RWPE2 (cell line): ENCODE data around the gene SLC36A3.

Experiments used
- ATAC-seq: fragments of 200-7000 bp; cut with Tn5 transposase; 3 replicates; pipeline ENCODE4 v1.9.1; 2021; ENCODE audit warnings: low read depth
- DNase-seq: peaks from one replicate; pipeline ENCODE4 v3.0.0-alpha.2; 2020; ENCODE audit warnings: low spot score
- H3K27ac ChIP-seq: fragments of 450-650 bp; 2 replicates; pipeline ENCODE4 v1.5.1; 2017; ENCODE audit warnings: mild to moderate bottlenecking; ENCODE audit not compliant: poor library complexity, severe bottlenecking
- H3K27me3 ChIP-seq: fragments of 250-450 bp; sonication (Bioruptor Pico); 2 replicates; pipeline ENCODE4 v1.5.1; 2021; ENCODE audit warnings: mild to moderate bottlenecking, moderate library complexity; ENCODE audit not compliant: insufficient read depth, poor library complexity, severe bottlenecking
- H3K36me3 ChIP-seq: fragments of 250-450 bp; sonication (Bioruptor Pico); 2 replicates; pipeline ENCODE4 v1.5.1; 2020; ENCODE audit warnings: low read depth, mild to moderate bottlenecking, moderate library complexity
- H3K4me1 ChIP-seq: fragments of 250-450 bp; sonication (Bioruptor Pico); 2 replicates; pipeline ENCODE4 v1.5.1; 2021; ENCODE audit warnings: mild to moderate bottlenecking, moderate library complexity; ENCODE audit not compliant: insufficient read depth, poor library complexity, severe bottlenecking
- H3K4me3 ChIP-seq: fragments of 250-450 bp; sonication (Bioruptor Pico); 2 replicates; pipeline ENCODE4 v1.5.1; 2021; ENCODE audit warnings: mild to moderate bottlenecking, moderate library complexity; ENCODE audit not compliant: severe bottlenecking
- H3K9me3 ChIP-seq: fragments of 250-450 bp; sonication (Bioruptor Pico); 2 replicates; pipeline ENCODE4 v1.5.1; 2021; ENCODE audit warnings: mild to moderate bottlenecking, moderate library complexity; ENCODE audit not compliant: severe bottlenecking
- TF ChIP-seq, protein P1 (sequence below): fragments of 450-650 bp; IDR thresholded peaks from one replicate; pipeline ENCODE4 v1.5.1; 2017; ENCODE audit warnings: mild to moderate bottlenecking, moderate library complexity; ENCODE audit not compliant: poor library complexity, severe bottlenecking

SLC36A3 gene

DNA sequence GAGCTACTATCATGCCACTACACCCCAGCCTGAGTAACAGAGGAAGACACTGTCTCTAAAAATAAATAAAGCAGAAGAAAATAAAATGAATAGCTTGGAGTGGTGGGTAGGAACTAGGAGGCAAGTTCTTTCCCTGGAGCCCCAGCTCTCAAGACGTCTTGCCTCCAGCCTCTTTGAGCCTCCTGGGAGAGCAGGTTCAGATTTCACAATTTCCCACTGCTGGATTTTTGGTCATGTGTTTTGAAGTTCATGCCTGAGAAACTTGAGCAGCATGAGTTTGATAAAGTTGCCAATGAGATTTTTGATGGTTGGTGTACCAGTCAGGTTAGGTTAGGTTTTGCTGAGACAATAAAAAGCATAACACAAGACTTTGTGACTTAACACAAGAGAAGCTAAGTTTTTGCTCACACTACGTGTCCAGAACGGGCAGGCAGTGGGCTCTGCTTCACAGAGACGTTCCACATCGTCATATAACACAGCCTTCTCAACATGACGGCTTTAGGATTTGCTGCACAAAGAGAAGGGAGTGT lies 75.6 kb downstream of the SLC36A3 start:
- H3K27me3 ChIP-seq = no peaks in the 10 kb centered on the region
- H3K4me3 ChIP-seq = no peak overlapping the region
- no peak overlapping the region for H3K27ac ChIP-seq
- no peak for DNase-seq
- TF ChIP-seq, protein P1, sequence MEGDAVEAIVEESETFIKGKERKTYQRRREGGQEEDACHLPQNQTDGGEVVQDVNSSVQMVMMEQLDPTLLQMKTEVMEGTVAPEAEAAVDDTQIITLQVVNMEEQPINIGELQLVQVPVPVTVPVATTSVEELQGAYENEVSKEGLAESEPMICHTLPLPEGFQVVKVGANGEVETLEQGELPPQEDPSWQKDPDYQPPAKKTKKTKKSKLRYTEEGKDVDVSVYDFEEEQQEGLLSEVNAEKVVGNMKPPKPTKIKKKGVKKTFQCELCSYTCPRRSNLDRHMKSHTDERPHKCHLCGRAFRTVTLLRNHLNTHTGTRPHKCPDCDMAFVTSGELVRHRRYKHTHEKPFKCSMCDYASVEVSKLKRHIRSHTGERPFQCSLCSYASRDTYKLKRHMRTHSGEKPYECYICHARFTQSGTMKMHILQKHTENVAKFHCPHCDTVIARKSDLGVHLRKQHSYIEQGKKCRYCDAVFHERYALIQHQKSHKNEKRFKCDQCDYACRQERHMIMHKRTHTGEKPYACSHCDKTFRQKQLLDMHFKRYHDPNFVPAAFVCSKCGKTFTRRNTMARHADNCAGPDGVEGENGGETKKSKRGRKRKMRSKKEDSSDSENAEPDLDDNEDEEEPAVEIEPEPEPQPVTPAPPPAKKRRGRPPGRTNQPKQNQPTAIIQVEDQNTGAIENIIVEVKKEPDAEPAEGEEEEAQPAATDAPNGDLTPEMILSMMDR = no peak
- no peaks in the 10 kb centered on the region for H3K36me3 ChIP-seq
- H3K9me3 ChIP-seq = no peaks in the 10 kb centered on the region
- H3K4me1 ChIP-seq = no peaks in the 10 kb centered on the region
- no peak for ATAC-seq
